Measurements from ENCODE around the gene THAP4.
"Not testable (repeated sequence)": the region's sequence is repeated elsewhere in the genome, so short reads cannot be mapped to it uniquely, and the experiment has no call there.

The THAP4 gene

DNA sequence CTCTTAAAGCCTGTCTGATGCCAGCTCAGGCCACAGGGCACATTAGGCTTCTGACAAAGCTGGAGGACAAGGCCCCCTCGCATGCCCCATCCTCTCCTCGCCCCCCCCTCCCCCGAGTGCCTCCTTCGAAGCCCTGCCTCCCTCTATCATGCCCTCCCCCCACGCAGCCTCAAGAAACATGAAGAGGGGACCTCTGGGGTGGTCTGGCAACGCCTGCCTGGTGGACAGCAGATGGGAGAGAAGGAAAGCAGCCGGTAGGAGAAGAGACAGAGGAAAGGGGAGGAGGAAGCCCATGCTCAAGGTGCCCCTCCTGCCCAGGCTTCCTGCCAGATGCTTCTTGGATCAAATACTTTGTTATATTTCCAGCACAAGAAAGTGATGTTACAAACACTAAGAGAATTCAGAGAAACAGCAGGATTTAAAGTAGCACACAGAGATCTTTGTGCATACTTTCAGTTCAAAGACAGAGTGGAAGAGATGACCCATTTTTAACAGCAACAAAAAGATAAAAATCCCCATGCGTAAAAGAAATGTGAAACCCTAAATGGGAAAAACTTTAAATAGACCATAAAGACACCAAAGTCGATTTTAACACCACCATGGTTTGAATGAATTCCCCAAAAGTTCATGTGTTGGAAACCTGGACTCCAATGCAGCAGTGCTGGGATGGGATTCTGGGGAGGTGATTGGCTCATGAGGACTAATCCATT lies 59.4 kb downstream of the THAP4 start:
- DNase-seq, result no peak

DNA sequence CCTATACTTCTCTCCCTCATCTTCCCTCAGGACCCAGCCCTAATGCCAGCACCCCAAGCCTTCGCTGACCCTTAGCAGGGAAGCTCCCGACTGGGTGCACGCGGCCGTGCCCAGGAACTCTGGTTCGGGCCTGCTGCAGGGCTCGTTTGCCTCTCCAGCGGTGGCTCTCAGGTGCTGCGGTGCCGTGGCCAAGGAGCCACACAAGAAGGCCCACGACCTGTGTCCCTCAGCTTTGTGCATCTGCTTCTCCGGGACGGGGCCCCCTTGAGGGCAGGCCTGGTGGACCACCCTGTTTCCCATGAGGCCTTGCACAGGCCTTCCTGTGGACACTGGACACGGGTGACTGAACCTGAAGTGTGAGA lies 60.7 kb downstream of the THAP4 start:
- no peak for DNase-seq

GRCh38 chr2:241575624-241576292 lies 61.2 kb downstream of the THAP4 start:
- DNase-seq, result no peak

DNA sequence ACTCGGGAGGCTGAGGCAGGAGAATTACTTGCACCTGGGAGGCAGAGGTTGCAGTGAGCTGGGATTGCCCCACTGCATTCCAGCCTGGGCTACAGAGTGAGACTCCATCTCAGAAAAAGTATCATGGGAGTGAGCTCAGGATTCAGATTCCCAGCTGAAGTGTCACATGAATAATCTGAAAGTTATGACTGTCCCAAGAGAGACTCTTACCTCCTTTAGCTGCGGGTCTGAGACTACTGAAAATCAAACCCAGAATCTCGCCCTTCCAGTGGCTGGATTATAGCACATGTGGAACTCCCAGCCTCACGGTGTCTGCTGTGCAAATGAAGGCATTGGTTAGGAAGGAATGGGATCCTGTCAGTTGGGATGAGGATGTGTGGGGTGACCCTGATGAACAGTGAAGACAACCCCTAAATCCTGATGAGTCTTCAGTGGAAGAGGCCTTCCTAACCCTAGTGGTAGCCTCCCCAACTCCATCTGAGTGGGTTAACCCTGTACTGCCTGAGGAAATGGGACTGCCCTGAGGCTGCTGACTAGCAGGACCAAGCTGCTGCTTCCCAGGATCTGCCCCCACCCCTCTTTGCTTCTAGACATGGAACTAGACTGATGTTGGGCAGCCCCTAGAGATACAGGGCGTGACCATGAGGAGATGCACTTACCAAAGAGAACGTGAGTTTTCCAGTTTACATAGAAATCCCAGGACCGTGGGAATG lies 61.9 kb downstream of the THAP4 start:
- no peak for DNase-seq

GRCh38 chr2:241573741-241574140 lies 63.2 kb downstream of the THAP4 start:
- DNase-seq, result no peak

DNA sequence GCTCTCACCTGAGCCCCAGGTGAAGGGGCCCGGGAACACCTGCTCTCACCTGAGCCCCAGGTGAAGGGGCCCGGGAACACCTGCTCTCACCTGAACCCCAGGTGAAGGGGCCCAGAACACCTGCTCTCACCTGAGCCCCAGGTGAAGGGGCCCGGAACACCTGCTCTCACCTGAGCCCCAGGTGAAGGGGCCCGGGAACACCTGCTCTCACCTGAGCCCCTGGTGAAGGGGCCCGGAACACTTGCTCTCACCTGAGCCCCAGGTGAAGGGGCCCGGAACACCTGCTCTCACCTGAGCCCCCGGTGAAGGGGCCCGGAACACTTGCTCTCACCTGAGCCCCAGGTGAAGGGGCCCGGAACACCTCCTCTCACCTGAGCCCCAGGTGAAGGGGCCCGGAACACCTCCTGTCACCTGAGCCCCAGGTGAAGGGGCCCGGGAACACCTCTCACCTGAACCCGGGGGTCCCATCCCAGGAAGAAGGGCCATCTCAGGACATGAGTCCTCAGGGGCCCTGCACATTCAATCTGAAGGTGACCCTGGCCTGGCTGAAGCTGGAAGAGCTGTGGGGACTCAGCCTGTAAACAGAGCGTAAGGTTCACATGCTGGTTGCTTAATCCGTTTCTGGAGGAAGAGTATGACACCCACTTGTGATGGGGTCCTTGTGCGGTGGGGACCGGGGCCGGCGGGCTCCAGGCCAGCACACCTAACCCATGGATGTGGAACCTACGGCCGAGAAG lies 63.9 kb downstream of the THAP4 start:
- DNase-seq, result not testable (repeated sequence)

DNA sequence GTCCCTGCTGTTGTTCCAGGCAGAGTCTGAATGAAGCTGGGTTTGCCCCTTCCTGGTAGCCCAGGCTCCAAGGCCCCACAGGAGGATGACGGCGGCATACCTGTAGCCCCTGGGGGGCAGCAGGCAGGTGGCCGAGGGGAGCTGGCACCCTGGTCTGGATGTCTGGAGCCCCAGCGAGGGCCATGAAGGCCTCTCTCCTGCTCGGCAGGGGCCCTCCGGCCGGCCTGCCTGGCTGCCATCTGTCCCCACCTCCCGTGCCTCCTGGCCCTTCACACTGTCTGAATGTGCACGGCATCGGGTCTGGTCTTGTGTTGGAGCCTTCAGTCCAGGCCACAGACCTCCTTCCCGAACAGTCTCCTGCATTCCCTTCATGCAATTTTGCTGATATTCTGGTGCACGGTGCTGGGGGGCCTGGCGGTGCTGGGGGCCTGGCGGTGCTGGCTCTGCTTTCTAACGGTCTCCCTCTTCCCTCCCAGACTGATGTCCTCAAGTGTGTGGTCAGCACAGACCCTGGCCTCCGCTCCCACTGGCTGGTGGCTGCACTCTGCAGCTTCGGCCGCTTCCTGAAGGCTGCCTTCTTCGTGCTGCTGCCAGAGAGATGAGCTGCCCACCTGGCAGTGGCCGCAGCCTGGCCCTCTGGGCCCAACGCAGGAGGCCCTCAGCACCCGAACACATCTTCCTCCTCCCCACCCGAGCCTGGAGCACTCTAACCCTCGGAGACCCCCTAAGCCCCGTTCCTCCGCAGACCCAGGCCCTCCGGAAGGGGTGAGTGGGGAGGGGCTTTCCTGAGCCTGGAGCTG lies 64.9 kb downstream of the THAP4 start:
- DNase-seq, result no peak

DNA sequence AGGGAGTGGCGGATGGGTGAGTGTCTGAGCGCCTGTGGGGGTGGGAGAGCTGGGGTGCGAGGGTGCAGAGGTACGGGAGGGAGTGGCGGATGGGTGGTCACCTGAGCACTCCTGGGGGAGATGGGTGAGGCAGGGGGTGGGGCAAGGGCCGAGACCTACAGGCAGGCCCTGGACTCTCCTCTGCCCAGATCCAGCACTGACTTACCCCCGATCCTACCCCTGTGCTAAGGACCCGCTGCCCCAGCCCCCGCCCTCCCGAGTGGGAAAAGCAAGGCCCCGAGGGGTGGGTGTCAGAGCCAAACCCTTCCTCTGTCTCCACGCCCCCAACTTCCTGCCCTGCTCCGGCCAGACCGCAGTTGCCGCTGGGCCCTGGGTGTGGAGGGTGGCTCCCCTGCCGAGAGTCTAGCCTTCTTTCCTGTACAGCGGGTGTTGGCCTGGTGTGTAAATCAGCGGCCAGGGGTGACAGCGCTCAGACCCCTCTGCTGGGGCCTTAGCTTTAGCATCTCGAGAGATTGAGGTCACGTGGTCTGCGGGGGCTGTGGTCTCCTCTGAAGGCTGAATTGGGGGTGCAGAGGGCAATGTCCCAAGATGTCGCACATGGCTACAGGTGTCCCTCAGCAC lies 65.9 kb downstream of the THAP4 start:
- no peak for DNase-seq

GRCh38 chr2:241569831-241570281 lies 67.1 kb downstream of the THAP4 start:
- no peak for DNase-seq

- DNase-seq, result no peak
Measured at GRCh38 chr2:241568726-241569125, 68.2 kb downstream of the THAP4 start.

DNA sequence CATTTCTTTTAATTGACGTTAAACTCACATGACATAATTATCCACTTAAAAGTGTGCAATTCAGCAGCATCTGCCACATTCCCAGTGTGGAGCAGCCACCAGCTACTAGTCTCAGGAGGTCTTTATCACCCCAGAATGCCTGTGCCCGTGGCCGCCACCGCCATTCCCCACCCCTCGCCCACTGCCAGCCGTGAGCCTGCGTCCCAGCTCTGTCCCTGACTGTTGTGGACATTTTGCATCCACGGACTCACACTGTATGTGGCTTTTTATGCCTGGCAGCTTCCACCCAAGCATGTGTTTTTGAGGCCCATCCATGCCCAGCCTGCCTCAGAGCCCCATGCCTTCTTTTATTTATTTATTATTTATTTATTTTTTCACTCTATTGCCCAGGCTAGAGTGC lies 69.2 kb downstream of the THAP4 start:
- no peak for DNase-seq

DNA sequence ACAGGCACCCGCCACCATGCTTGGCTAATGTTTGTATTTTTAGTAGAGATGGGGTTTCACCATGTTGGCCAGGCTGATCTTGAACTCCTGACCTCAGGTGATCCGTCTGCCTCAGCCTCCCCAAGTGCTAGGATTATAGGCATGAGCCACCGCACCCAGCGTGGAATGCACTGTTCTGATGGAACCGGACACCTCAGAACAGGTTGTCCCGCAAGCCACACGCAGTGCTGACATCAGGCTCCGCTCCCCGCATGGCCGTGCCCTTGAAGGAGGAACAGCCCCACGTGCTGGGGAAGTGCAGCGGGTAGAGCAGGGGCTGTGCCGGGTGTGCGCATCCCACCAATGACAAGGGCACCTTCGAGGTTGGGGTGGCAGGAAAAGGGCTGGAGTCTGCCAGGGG lies 69.7 kb downstream of the THAP4 start:
- not testable (repeated sequence) for DNase-seq

- DNase-seq, result no peak
Measured at GRCh38 chr2:241566468-241566867, 70.5 kb downstream of the THAP4 start.

DNA sequence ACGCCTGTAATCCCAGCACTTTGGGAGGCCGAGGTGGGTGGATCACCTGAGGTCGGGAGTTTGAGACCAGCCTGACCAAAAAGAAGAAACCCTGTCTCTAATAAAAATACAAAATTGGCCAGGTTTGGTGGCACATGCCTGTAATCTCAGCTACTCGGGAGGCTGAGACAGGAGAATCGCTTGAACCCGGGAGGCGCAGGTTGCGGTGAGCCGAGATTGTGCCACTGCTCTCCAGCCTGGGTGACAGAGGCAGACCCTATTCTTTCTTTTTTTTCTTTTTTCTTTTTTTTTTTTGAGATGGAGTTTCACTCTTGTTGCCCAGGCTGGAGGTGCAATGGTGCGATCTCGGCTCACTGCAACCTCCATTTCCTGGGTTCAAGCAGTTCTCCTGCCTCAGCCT lies 70.9 kb downstream of the THAP4 start:
- DNase-seq, result not testable (repeated sequence)

DNA sequence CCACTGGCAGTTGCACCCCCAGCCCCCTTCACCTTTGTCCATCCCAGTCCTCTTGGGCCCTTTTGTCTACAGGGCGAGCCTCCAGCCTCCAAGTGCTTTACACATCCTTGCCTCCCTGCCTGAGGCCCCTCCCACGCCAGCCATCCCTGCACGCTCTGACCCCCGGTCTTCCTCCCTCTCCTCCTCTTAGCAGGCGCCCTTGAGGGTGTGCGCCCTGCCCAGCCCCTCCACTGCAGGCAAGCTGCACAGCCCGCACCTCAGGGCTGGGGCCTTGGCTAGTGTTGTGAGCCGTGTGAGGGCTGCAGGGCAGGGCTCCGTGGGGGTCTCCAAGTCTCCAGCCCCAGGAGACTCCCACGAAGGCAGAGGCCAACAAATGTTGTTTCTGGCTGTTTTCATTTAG lies 71.5 kb downstream of the THAP4 start:
- DNase-seq, result no peak

DNA sequence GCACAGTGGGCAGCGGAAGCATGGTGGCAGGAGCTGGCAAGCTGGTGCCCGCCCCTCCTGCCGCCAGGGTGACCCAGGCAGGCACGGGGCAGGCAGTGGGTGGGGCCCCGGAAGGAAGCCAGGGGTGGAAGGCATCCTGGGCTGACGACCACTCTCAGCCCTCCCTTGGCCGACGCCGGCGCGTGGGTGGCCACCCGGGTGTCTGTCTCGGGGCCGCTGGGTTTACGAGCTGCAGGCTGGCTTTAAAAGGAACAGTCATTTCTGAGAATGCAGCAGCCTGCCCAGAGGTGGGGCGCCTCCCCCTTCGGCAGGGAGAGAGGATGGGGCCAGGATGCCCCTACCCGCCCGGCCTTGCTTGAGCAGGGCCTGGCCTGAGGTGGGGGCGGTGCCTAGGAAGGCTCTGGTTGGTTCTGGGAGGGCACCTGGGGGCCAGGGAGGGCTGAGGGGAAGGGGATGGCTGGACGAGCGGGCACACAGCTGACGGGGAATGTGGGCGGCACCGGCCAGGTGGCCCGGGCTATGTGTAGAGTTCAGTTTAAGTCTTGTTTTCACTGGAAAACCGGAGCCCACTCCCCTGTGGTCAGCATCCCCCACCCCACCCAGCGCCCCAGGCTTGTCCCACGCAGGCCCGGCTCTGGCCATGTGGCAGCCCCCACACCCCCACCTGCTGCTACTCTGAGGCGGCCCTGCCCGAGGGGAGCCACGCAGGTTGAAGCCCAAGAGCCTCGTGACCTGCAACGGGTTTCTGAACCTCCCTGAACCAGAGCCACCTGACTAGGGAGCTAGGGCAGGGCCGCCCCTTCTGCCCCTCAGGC lies 72.2 kb downstream of the THAP4 start:
- DNase-seq, result no peak

DNA sequence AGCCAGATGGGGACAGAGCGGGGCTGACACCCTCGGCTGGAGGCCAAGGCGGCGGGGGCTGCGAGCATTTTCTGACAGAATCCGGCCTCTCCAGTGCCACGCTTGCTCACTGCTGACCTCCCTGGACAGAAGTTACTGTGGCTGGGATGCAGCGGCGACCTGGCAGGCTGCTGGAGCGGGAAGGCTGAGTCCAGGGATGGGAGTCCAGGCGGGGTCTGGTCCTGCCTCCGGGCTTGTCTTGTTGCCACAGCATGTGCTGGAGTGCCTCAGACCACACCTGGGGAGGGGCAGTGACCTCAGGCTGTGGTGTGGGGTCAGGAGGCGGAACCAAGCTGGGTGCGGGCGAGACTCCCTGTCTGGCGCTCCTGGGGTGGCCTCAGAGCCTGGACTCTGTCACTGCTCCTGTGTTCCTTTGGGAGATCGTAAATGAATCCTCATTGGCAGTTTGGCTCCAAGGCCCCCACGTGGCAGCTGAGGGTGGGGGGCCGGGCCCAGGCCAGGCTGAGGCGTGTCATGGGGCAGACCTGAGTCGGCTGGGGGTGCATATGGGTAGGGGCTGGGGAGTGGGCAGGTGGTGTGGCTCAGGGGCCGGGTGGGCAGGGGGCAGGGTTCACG lies 72.9 kb downstream of the THAP4 start:
- no peak for DNase-seq

- no peak for DNase-seq
Measured at GRCh38 chr2:241563571-241563980, 73.4 kb downstream of the THAP4 start.

DNA sequence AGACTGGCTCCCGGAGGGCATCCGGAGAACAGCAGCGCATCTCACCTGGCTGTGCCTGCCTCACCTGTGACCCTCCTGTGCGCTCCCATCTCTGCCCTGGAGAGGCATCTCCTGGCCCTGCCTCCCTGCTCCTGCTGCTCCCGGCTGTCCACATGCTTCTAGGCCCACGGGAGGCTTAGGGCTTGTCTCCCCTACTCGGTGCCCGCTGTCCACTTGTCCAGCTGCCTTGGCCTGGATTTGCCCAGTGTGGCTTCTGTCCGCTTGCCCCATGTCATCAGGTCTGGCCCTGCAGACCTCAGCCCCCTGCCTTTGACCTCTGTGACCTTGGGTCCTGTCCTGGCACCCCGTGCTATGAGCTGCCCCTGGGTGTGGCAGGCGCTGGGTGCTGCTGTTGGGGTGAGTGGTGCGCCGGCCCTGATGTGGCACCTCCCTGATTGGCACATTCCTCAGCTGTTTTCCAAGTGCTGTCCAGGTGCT lies 73.9 kb downstream of the THAP4 start:
- DNase-seq, result no peak

- DNase-seq, result no peak
Measured at GRCh38 chr2:241562269-241562891, 74.6 kb downstream of the THAP4 start.
